HG03103 (cell line): ENCODE measurements around the gene HIPK3.

Source experiments
- ATAC-seq: cut with Tn5 transposase; IDR thresholded peaks from one replicate; pipeline ENCODE4 v1.9.1; 2021; ENCODE audit warnings: low read depth; ENCODE audit not compliant: unreplicated experiment

The HIPK3 gene

GRCh38 chr11:33387996-33388395, 130.8 kb downstream of the HIPK3 start:
- peak; percentile 46 for ATAC-seq

GRCh38 chr11:33388793-33389525, 131.8 kb downstream of the HIPK3 start:
- ATAC-seq = no peak

GRCh38 chr11:33389635-33390034, 132.5 kb downstream of the HIPK3 start:
- peak; percentile 44 for ATAC-seq

GRCh38 chr11:33390944-33391892, 134.0 kb downstream of the HIPK3 start:
- ATAC-seq = no peak

- ATAC-seq = no peak
Observed at GRCh38 chr11:33391893-33392251, 134.7 kb downstream of the HIPK3 start.

GRCh38 chr11:33394431-33395109, 137.4 kb downstream of the HIPK3 start:
- ATAC-seq = no peak

- no peak for ATAC-seq
Observed at GRCh38 chr11:33396361-33396760, 139.2 kb downstream of the HIPK3 start.

- ATAC-seq = no peak
Observed at GRCh38 chr11:33399421-33399820, 142.2 kb downstream of the HIPK3 start.

- no peak for ATAC-seq
Observed at GRCh38 chr11:33402066-33402465, 144.9 kb downstream of the HIPK3 start.

GRCh38 chr11:33403344-33403743, 146.2 kb downstream of the HIPK3 start:
- no peak for ATAC-seq

GRCh38 chr11:33405834-33406602, 148.8 kb downstream of the HIPK3 start:
- no peak for ATAC-seq
